CD4-positive, alpha-beta memory T cell (primary cell): ENCODE measurements around the gene TET1. TPM values are rescaled to one million over a fixed set of nuclear protein-coding genes. Genes with fewer than 3 reads are reported as not detected.
"Not testable (repeated sequence)": the region's sequence is repeated elsewhere in the genome, so short reads cannot be mapped to it uniquely, and the experiment has no call there.

Source experiments
- CTCF ChIA-PET: fragments of 350-600 bp; sonication (Branson Sonifier 250); formaldehyde crosslinking; loops from one replicate; lab custom pipeline; 2021; ENCODE audit warnings: inconsistent platforms; ENCODE audit not compliant: partially characterized antibody; lab: Charles Lee
- POLR2A ChIA-PET: fragments of 350-600 bp; sonication (Branson Sonifier 250); formaldehyde crosslinking; loops from one replicate; lab custom pipeline; 2021; ENCODE audit not compliant: partially characterized antibody; lab: Charles Lee
- DNase-seq, 5 donors: peaks; one replicate each; pipeline versions ENCODE4 v3.0.0 to v3.0.0-alpha.2; 2020 to 2022; ENCODE audit warnings: mixed read lengths in 1 of 5
- H3K27ac ChIP-seq: one replicate; pipeline ENCODE4 v1.7.0; 2013; ENCODE audit warnings: low read depth, low read length
- H3K27me3 ChIP-seq: 2 replicates; pipeline ENCODE4 v1.7.0; 2013; ENCODE audit warnings: mild to moderate bottlenecking, low read length, moderate library complexity; ENCODE audit not compliant: insufficient read depth
- H3K36me3 ChIP-seq: 2 replicates; pipeline ENCODE4 v1.7.0; 2013; ENCODE audit warnings: mild to moderate bottlenecking, low read length, moderate library complexity; ENCODE audit not compliant: insufficient read depth
- H3K4me1 ChIP-seq: 2 replicates; pipeline ENCODE4 v1.7.0; 2013; ENCODE audit warnings: mild to moderate bottlenecking, low read length, moderate library complexity; ENCODE audit not compliant: insufficient read depth
- H3K4me3 ChIP-seq, 2 donors: one replicate each; pipeline ENCODE4 v1.7.0; 2013; ENCODE audit warnings: low read length in 2 of 2, mild to moderate bottlenecking in 1 of 2
- H3K9me3 ChIP-seq, 2 donors: one replicate each; pipeline ENCODE4 v1.7.0; 2013; ENCODE audit warnings: low read length in 2 of 2, control low read depth in 1 of 2; ENCODE audit not compliant: control insufficient read depth in 1 of 2
- H3K27ac Mint-ChIP-seq, 7 donors: one replicate each; pipeline ENCODE4 v1.8.0; 2020 to 2021; ENCODE audit warnings: mixed read lengths in 7 of 7, mild to moderate bottlenecking in 6 of 7, inconsistent platforms in 3 of 7, moderate library complexity in 3 of 7
- H3K27me3 Mint-ChIP-seq, 2 donors: one replicate each; pipeline ENCODE4 v1.8.0; 2020 to 2021; ENCODE audit warnings: mixed read lengths in 2 of 2
- H3K36me3 Mint-ChIP-seq, 2 donors: one replicate each; pipeline ENCODE4 v1.8.0; 2020 to 2021; ENCODE audit warnings: mixed read lengths in 2 of 2, inconsistent platforms in 1 of 2, mild to moderate bottlenecking in 1 of 2
- H3K4me1 Mint-ChIP-seq, 4 donors: one replicate each; pipeline ENCODE4 v1.8.0; 2020 to 2021; ENCODE audit warnings: mixed read lengths in 4 of 4, mild to moderate bottlenecking in 1 of 4
- H3K4me3 Mint-ChIP-seq, 8 donors: one replicate each; pipeline ENCODE4 v1.8.0; 2020 to 2021; ENCODE audit warnings: mixed read lengths in 8 of 8, mild to moderate bottlenecking in 7 of 8, moderate library complexity in 6 of 8, inconsistent platforms in 3 of 8
- H3K9me3 Mint-ChIP-seq, 8 donors: one replicate each; pipeline ENCODE4 v1.8.0; 2020 to 2021; ENCODE audit warnings: mixed read lengths in 8 of 8, mild to moderate bottlenecking in 5 of 8, inconsistent platforms in 3 of 8, moderate library complexity in 1 of 8
- intact Hi-C: fragments of 100-400 bp; cut with micrococcal nuclease; formaldehyde crosslinking; loops from one replicate; pipeline ENCODE4 v1.15.1; 2023
- polyA plus RNA-seq, 2 donors: library from polyadenylated mRNA; unstranded; fragments of 300-500 nt; fragmentation: Illumina TruSeq; gene quantifications; one replicate each; pipeline ENCODE4 v1.2.3, GENCODE V29; 2021
- total RNA-seq, 2 experiments: library from RNA; stranded (reverse); gene quantifications; one replicate each; pipeline ENCODE4 v1.2.3, GENCODE V29; 2021

The TET1 gene
- total and polyA plus RNA-seq, 4 experiments from 2014 or later, result 0.71 to 1.5 (median 1.2) TPM

DNA sequence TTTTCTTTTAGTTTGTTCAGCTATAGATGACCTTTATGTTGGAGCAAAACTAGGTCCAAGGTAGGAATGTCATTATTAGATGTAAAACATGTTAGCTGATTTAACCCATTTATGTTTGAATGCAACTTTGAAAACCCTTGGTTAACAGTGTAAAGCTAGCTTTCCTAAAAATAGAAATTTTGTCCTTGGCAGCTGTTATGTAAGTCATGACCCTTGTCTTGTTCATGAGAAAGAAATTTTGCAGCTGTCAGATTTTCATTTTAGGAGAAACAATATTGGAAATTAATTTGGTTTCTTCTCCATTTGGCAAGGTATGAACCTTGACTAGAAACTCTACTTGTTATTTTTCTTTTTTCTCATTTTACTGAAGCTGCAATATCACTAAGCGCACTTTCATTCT, 137.0 kb downstream of the TET1 start:
- H3K4me3 ChIP-seq, result no peak overlapping the region
- ChIA-PET CTCF (interaction anchor here (2.3 kb wide), 1 partner anchor 146 kb away, joined by 9 read pairs; no protein-coding TSS in a partner anchor), POLR2A (no interaction called here)
- no peaks in the 10 kb centered on the region for H3K9me3 ChIP-seq
- no peak overlapping the region for H3K27ac ChIP-seq
- H3K27me3 Mint-ChIP-seq, result no peaks in the 10 kb centered on the region
- no peak overlapping the region for H3K4me3 Mint-ChIP-seq
- H3K4me1 Mint-ChIP-seq, result no peaks in the 10 kb centered on the region
- DNase-seq, result no peak
- H3K27me3 ChIP-seq, result no peaks in the 10 kb centered on the region
- H3K4me1 ChIP-seq, result no peaks in the 10 kb centered on the region
- intact Hi-C loops, result no loop called here
- no peak overlapping the region for H3K27ac Mint-ChIP-seq
- H3K36me3 Mint-ChIP-seq, result no peaks in the 10 kb centered on the region
- H3K9me3 Mint-ChIP-seq, result no peaks in the 10 kb centered on the region
- H3K36me3 ChIP-seq, result no peaks in the 10 kb centered on the region

DNA sequence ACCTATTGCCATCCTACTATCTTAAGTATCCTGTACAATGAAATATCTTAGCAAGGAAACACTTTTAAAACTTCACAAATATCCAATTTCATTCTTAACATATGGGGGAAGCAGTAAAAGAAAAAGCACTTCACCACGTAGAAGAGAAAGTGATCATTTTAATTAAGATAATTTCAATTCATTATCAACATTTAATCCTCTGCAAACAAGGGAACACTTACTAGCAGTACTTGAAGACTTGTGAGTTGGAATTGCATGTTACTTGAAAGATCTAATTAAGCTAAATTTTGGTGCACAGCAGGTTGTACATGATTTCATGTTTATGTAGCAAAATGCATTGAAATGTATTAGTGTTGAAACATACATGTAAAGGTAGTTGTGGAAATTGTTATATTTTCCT, 140.1 kb downstream of the TET1 start:
- Mint-ChIP-seq H3K4me3 (no peak overlapping the region), H3K9me3 (no peaks in the 10 kb centered on the region), H3K36me3 (no peaks in the 10 kb centered on the region), H3K4me1 (no peaks in the 10 kb centered on the region), H3K27ac (no peak overlapping the region), H3K27me3 (no peaks in the 10 kb centered on the region)
- Histone ChIP-seq H3K4me1 (no peaks in the 10 kb centered on the region), H3K27me3 (no peaks in the 10 kb centered on the region), H3K36me3 (no peaks in the 10 kb centered on the region), H3K27ac (no peak overlapping the region), H3K4me3 (no peak overlapping the region), H3K9me3 (no peaks in the 10 kb centered on the region)
- ChIA-PET CTCF (no interaction called here), POLR2A (no interaction called here)
- intact Hi-C loops, result no loop called here
- no peak for DNase-seq

DNA sequence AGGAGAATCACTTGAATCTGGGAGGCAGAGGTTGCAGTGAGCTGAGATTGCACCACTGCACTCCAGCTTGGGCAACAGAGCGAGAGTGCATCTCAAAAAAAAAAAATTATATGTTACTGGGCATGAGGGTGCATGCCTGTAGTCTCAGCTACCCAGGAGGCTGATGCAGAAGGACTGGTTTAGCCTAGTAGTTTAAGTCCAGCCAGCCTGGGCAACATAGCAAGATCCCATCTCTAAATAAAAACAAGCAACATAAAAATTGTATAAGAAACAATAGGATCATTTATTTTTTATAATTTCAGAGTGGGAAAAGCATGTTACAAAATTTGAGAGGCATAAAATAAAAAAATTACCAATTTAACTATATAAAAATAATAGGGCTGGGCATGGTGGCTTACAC, 145.4 kb downstream of the TET1 start:
- Histone ChIP-seq H3K36me3 (no peaks in the 10 kb centered on the region), H3K4me3 (no peak overlapping the region), H3K27ac (no peak overlapping the region), H3K9me3 (no peaks in the 10 kb centered on the region), H3K4me1 (no peaks in the 10 kb centered on the region), H3K27me3 (no peaks in the 10 kb centered on the region)
- no peak overlapping the region for H3K27ac Mint-ChIP-seq
- POLR2A ChIA-PET, result no interaction called here
- no peaks in the 10 kb centered on the region for H3K36me3 Mint-ChIP-seq
- intact Hi-C loops, result no loop called here
- H3K4me1 Mint-ChIP-seq, result no peaks in the 10 kb centered on the region
- no peak for DNase-seq
- H3K9me3 Mint-ChIP-seq, result no peaks in the 10 kb centered on the region
- no peaks in the 10 kb centered on the region for H3K27me3 Mint-ChIP-seq
- CTCF ChIA-PET, result no interaction called here
- H3K4me3 Mint-ChIP-seq, result no peak overlapping the region

DNA sequence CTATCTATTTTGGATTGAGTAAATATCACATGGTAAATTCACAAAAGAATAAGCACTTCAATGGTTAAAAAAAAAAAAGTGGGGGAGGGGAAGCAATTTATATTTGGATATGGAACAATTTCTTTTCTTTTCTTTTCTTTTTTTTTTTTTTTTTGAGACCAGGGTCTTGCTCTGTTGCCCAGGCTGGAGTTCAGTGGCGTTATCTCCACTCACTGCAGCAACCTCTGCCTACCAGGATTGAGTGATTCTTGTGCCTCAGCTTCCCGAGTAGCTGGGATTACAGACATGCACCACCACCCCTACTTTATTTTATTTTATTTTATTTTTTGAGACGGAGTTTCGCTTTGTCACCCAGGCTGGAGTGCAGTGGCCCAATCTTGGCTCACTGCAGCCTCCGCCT, 148.8 kb downstream of the TET1 start:
- H3K36me3 ChIP-seq, intact Hi-C loops, H3K27ac Mint-ChIP-seq, CTCF ChIA-PET, POLR2A ChIA-PET, H3K27me3 Mint-ChIP-seq, H3K27me3 ChIP-seq, H3K36me3 Mint-ChIP-seq, H3K4me1 ChIP-seq, DNase-seq, H3K4me1 Mint-ChIP-seq, H3K4me3 ChIP-seq, H3K27ac ChIP-seq, H3K4me3 Mint-ChIP-seq, H3K9me3 ChIP-seq, H3K9me3 Mint-ChIP-seq: not testable (repeated sequence)

DNA sequence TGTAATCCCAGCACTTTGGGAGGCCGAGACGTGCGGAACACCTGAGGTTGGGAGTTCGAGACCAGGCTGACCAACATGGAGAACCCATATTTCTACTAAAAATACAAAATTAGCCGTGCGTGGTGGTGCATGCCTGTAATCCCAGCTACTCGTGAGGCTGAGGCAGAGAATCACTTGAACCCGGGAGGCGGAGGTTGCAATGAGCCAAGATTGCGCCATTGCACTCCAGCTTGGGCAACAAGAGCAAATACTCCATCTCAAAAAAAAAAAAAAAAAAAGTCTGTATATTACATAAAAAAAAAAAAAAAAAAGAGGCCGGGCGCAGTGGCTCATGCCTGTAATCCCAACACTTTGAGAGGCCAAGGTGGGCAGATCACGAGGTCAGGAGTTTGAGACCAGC, 152.9 kb downstream of the TET1 start:
- H3K27me3 Mint-ChIP-seq, H3K36me3 ChIP-seq, H3K4me1 Mint-ChIP-seq, H3K27ac Mint-ChIP-seq, H3K27ac ChIP-seq, POLR2A ChIA-PET, H3K4me3 Mint-ChIP-seq, H3K9me3 Mint-ChIP-seq, H3K36me3 Mint-ChIP-seq, H3K4me1 ChIP-seq, H3K4me3 ChIP-seq, H3K9me3 ChIP-seq, intact Hi-C loops, H3K27me3 ChIP-seq, DNase-seq: not testable (repeated sequence)
- CTCF ChIA-PET, result interaction anchor here (0.7 kb wide), 1 partner anchor 158 kb away, joined by 4 read pairs; no protein-coding TSS in a partner anchor

DNA sequence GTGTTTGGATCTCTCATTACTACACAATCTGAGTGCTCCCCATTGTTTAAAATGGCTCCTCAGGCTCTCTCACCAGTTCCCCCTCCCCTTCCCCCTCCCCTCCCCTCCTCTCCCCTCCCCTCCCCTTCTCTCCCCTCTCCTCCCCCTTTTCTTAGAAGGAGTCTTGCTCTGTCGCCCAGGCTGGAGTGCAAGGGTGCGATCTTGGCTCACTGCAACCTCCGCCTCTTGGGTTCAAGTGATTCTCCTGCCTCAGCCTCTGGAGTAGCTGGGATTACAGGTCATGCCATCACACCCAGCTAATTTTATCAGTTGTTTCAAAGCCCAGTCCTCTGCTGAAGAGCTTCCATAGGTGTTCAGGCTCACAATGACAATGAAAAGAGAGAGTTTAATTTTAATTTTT, 157.3 kb downstream of the TET1 start:
- Mint-ChIP-seq H3K36me3 (peaks cover 5 to 10% of the 10 kb centered on the region in 2 donors), H3K9me3 (no peaks in the 10 kb centered on the region), H3K27ac (peak overlapping the region in 1 of 7 donors; percentile 67), H3K4me1 (peaks cover 10 to 19% (median 12%) of the 10 kb centered on the region in 4 donors), H3K4me3 (no peak overlapping the region), H3K27me3 (no peaks in the 10 kb centered on the region)
- Histone ChIP-seq H3K9me3 (no peaks in the 10 kb centered on the region), H3K36me3 (no peaks in the 10 kb centered on the region), H3K27ac (no peak overlapping the region), H3K4me1 (peaks cover 6% of the 10 kb centered on the region), H3K4me3 (no peak overlapping the region), H3K27me3 (no peaks in the 10 kb centered on the region)
- ChIA-PET POLR2A (no interaction called here), CTCF (no interaction called here)
- DNase-seq, result no peak
- intact Hi-C loops, result no loop called here

DNA sequence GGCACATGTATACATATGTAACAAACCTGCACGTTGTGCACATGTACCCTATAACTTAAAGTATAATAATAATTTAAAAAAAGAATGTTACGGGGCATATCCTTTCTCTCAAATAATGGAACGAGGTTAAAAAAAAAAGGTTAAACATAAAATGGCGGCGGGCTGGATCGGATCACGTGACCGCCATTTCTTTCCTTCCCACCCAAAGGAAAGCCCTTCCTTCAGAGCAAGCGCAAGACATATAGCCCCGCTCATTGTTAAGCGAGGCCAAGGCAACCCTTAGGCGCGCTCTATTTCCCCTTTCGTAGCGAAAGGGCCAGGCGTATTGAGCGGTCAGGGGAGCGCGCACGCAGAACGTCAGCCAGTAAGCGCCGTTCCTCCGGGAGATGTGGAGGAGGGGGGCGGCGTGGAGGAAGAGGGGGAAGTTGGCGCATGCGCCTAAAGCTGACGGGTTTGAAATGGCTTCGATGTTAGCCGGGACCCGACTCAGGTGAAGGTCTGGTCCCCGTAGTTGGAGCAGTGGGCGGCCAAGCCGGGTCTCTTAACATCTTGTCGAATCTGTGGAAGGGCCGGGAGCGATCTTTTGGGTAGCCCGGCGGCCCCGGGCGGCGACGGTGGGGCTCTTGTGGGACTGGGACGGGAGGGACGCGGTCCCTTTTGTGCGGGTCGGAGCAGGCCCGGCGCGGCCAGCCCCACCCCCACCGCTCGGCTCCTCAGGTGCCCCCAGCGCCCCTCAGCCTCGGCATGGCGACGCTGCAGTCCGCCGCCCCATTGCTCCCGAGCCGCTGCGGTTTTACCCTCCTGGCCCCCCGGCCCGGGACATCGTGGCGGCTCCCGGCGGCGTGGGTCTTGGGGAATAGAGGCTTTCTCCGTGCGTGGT, 160.9 kb downstream of the TET1 start, which contains the start of gene CCAR1:
TSS of gene CCAR1 (plus strand) at position 447 of the 880 bp plus-strand sequence. CDS start 1,266 bp downstream, outside the sequence.
- Histone ChIP-seq H3K36me3 (peaks cover 12% of the 10 kb centered on the region), H3K27me3 (no peaks in the 10 kb centered on the region), H3K4me3 (peak within 1 kb of the TSS; percentile 26 to 84), H3K9me3 (no peaks in the 10 kb centered on the region), H3K4me1 (peaks cover 10% of the 10 kb centered on the region), H3K27ac (peak within 1 kb of the TSS; percentile 94)
- peaks cover 12 to 26% of the 10 kb centered on the region in 2 donors for H3K36me3 Mint-ChIP-seq
- intact Hi-C loops, result loop anchor here (1.0 to 10.0 kb wide), 8 partner anchors 166 to 956 kb away; partner anchors contain the start of genes DDX50, HERC4, SIRT1 and SLC25A16
- DNase-seq, result peak; percentile 95 to 97 (median 97)
- H3K4me1 Mint-ChIP-seq, result peaks cover 13 to 23% (median 16%) of the 10 kb centered on the region in 4 donors
- no peaks in the 10 kb centered on the region for H3K9me3 Mint-ChIP-seq
- peak within 1 kb of the TSS; percentile 94 to 99 (median 98) for H3K4me3 Mint-ChIP-seq
- H3K27ac Mint-ChIP-seq, result peak within 1 kb of the TSS; percentile 98 to 100 (median 99)
- POLR2A ChIA-PET, result interaction anchor here (0.6 to 1.5 kb wide), 7 partner anchors 10 to 390 kb away, joined by 3 to 9 read pairs (median 3); partner anchors contain the start of genes DDX21 and HNRNPH3
- CTCF ChIA-PET, result interaction anchor here (3.0 kb wide), 1 partner anchor 171 kb away, joined by 14 read pairs; no protein-coding TSS in a partner anchor
- no peaks in the 10 kb centered on the region for H3K27me3 Mint-ChIP-seq
